Stimulated activated CD4-positive, alpha-beta T cell treated with anti-CD3 and anti-CD28 coated beads, Interleukin-4, amount 100 ng/mL, for 48 hours (primary cell): ENCODE results near the gene EMC8.
"Not testable (repeated sequence)": the region's sequence is repeated elsewhere in the genome, so short reads cannot be mapped to it uniquely, and the experiment has no call there.

Experiments
- DNase-seq, 2 donors: peaks; one replicate each; pipeline ENCODE4 v3.0.0-alpha.2; 2020; ENCODE audit warnings: low read depth in 2 of 2

Gene EMC8

DNA sequence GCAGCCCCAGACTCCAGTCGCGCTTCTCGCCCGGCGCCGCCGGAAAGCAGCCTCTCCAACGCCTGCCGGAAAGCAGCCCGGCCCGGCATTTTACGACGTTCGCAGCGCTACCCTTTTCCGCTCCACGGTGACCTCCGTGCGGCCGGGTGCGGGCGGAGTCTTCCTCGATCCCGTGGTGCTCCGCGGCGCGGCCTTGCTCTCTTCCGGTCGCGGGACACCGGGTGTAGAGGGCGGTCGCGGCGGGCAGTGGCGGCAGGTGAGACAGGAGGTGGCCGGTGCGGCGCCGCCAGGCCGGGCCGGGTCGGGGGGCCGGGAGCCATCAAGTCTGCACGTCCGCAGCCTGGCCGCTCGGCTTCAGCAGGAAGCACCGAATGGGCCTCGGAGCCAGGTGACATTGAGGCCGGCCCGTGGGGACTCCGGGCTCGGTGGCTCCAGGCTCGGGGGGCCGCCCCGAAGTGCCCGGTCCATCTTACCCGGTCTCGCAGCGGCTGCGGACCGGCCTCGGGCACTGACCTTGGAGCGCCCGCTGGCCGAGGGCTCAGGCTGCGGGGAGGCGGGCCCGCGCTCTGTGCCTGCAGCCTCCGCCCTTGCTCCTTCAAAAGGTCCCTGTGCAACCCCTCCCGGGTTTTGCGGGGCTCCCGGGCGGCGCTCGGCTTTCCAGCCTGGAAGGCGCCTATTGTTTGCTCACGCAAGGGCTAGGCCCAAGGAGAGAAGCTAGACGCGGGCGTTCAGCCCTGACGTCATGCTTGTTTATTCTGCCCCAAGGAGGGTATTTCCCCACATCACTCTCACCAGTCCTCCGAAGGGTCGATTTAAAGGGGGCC lies at the start of gene EMC8, which contains the start of gene COX4I1:
Gene EMC8, minus strand, starts transcription at position 48 of the 824 bp plus-strand sequence. CDS start 249 bp downstream, outside the sequence.
Gene COX4I1, plus strand, starts transcription at position 199 of the 824 bp plus-strand sequence. CDS start 1,511 bp downstream, outside the sequence.
- DNase-seq: peak; percentile 92 to 94

DNA sequence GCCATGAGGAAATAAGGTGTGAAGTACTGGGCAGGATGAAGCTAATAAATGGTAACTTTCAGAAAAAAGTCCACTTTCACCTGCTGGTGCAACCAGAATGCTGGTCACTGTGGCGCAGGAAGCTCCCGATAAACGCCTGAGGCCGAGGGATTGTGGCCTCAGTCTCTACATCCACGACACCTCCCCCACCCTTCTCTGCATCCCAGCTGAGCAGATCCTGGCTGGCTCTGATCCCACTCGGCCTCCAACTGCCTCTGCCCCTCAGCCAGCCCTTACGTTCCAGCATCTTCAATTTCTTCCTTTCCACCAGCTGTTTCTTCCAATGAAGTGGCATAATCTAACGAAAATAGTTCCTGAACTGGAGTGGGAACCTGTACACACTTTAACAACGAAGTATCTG lies 49.6 kb upstream of the EMC8 start:
- DNase-seq: no peak

GRCh38 chr16:85847681-85848601 lies 48.6 kb upstream of the EMC8 start:
- DNase-seq: no peak

GRCh38 chr16:85847036-85847435 lies 47.7 kb upstream of the EMC8 start:
- DNase-seq: no peak

DNA sequence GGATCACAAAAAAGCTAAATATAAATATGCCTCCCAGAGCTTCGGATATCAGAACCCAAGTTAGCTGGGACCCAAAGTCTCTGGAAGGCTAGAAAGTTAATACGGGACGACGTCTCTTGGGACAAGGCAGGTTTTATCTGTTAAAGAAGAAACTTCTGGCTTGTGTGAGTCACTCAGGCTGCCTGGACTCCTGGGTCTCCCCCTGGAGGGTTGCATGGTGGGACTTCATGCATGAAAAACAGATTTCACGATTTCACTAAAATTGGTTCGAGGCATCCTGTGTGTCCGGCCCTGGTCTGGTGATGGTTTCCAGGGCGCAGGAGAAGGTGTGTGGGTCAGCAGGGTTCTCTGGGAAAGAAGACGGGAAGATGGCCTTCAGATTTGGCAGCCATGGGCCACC lies 47.1 kb upstream of the EMC8 start:
- DNase-seq: no peak

DNA sequence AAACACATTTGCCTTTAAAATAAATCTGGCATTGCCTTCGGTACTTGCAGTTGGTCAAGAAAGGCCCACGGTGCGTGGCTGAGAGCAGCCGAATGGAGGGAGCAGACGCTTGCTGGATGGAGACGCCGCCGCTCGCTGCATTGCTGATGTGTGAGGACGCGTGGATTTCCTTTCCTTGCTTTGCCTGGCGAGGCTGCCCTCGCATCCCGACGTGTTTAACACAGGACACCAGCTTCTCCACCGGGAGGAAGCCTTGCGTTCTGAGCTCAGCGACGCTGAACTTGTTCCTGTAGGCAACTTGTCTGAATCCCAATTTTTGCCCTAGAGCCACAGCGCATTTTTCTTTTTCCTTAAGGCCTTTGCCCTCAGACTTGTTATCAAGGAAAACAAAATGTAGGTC lies 45.9 kb upstream of the EMC8 start:
- no peak for DNase-seq

DNA sequence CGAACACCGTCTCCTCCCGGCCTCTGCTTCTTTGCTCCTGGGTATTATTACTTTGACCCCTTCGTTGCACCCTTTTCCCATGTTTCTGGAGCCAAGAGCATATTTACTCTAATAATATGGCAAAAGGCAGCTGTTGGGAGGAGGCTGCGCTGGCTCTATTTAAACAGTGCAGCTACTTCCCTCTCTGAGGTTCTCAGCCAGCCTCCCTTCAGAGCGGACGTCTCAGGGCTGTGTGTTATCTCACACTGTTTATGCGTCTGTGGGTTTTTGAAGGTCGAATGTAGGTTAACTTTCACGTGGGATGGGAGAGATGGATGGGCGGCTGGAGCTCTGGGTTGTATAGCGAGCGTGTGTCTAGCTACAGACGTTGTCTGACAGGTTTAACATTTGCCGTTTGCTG lies 45.4 kb upstream of the EMC8 start:
- DNase-seq: no peak

DNA sequence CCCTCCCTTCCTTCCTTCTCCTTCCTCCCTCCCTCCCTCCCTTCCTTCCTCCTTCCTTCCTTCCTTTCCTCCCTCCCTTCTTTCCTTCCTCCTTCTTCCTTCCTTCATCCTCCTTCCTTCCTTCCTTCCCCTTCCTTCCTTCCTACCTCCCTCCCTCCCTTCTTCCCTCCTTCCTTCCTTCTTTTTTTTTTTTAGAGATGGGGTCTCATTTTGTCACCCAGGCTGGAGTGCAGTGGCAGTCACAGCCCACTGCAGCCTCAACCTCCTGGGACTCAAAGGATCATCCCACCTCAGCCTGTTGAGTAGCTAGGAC lies 44.8 kb upstream of the EMC8 start:
- DNase-seq: no peak

- no peak for DNase-seq
These were observed 44.3 kb upstream of the EMC8 start for GRCh38 chr16:85843471-85844168.

- DNase-seq: no peak
These were observed 43.5 kb upstream of the EMC8 start for GRCh38 chr16:85842848-85843247.

- no peak for DNase-seq
These were observed 43.1 kb upstream of the EMC8 start for GRCh38 chr16:85842435-85842834.

DNA sequence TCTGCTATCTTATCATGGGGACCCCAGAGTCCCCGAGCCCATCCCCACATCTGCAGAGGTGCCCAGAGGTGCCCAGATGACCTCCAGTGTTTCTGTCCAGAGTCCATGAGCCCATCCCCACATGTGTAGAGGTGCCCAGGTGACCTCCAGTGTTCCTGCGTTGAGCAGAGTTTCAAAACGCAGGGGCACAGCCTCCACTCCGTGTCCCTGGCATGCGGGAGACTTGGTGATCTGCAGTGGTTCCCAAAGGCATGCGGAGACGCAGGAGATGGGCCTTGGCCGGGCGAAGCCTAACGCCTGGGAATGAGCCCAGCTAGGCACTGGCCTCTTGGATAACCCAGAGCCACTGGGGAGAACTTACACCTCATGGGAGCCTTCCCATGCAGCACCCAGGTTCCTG lies 41.5 kb upstream of the EMC8 start:
- DNase-seq: no peak

GRCh38 chr16:85840395-85840794 lies 41.1 kb upstream of the EMC8 start:
- no peak for DNase-seq

GRCh38 chr16:85839681-85840240 lies 40.4 kb upstream of the EMC8 start:
- no peak for DNase-seq

DNA sequence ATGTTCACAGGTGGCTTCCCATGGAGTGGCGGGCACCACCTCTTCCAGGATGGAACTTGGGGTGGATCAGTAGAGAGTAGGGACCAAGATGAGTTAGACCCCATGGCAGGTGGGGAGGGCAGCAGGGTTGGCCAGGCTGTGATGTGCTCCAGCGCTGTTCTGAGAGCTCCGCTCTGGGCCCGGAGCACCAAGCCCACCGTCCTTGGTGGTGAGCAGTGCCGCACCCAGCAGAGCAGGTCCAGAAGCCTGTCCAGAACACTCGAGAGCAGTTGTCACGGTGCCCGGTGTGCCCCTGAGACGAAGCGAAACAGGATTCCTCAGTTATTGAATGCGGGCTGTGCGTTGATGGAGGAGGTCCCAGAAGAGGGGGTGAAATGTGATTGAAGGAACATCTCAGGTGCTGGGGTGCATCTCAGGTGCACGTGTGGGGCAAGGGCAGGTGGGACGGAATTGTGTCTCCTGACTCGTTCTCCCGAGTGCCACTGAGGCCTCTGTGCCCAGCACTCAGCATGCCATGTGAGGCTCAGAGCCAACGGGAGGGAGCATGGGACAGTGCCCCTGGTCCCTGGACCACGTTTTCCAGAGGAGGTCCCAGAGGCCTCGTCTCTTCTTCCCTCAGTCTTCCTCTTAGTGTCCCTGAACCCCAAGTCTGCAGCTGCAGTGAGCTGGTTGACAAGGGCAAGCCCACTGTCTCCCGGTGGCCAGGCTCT lies 39.7 kb upstream of the EMC8 start:
- DNase-seq: no peak

GRCh38 chr16:85838381-85838780 lies 39.0 kb upstream of the EMC8 start:
- no peak for DNase-seq

DNA sequence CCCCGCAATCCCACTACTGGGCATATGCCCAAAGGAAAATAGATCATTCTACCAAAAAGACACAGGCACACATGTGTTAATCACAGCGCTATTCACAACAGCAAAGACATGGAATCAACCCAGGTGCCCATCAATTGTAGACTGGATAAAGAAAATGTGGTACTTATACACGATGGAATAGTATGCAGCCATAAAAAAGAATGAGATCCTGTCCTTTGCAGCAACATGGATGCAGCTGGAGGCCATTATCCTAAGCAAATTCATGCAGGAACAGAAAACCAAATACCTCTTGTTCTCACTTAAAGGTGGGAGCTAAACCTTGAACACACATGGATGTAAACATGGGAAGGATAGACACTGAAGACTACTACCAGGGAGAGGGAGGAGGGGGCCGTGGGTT lies 38.3 kb upstream of the EMC8 start:
- DNase-seq: not testable (repeated sequence)

- DNase-seq: no peak
These were observed 37.6 kb upstream of the EMC8 start for GRCh38 chr16:85836706-85837582.

- DNase-seq: no peak
These were observed 36.8 kb upstream of the EMC8 start for GRCh38 chr16:85835956-85836705.
